Prostate gland (tissue), 2 donors: ENCODE results near the gene TIMM10B.

Experiments
- POLR2AphosphoS5 ChIP-seq: sonication (generic); formaldehyde crosslinking; IDR thresholded peaks from one replicate; pipeline ENCODE4 v1.6.1; 2017; ENCODE audit warnings: antibody characterized with exemption
- TF ChIP-seq, protein P1 (sequence below), 4 experiments: fragments of 200-600 bp in 2 of 4; fragments of 450-650 bp in 2 of 4; sonication (generic) in 2 of 4; IDR thresholded peaks; 1 replicate in 3 of 4; 2 replicates in 1 of 4; pipeline ENCODE4 v1.5.1; 2016 to 2019; ENCODE audit warnings: antibody characterized with exemption in 4 of 4, mild to moderate bottlenecking in 2 of 4, moderate library complexity in 2 of 4

DNA sequence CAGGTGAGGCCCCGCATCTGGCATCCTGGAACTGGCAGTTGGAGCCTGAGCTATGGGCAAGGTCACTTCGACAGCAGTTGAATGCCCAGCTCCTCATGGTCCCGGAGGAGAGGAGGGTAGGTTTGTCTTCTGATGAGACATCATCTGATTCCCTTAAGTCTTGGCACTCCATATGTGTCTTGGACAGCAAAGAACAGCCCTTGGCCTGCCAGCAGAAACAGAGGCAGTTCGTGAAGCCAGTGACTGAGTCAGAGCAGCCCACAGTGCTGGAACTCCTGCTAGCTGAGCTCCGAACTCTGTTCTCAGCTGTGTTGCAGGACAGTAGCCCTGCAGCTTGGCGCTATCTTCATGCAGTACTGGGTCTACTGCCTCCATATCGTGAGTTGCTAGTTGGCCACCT lies 16.8 kb downstream of the TIMM10B start:
- TF ChIP-seq, protein P1, sequence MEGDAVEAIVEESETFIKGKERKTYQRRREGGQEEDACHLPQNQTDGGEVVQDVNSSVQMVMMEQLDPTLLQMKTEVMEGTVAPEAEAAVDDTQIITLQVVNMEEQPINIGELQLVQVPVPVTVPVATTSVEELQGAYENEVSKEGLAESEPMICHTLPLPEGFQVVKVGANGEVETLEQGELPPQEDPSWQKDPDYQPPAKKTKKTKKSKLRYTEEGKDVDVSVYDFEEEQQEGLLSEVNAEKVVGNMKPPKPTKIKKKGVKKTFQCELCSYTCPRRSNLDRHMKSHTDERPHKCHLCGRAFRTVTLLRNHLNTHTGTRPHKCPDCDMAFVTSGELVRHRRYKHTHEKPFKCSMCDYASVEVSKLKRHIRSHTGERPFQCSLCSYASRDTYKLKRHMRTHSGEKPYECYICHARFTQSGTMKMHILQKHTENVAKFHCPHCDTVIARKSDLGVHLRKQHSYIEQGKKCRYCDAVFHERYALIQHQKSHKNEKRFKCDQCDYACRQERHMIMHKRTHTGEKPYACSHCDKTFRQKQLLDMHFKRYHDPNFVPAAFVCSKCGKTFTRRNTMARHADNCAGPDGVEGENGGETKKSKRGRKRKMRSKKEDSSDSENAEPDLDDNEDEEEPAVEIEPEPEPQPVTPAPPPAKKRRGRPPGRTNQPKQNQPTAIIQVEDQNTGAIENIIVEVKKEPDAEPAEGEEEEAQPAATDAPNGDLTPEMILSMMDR (IDR thresholded peaks at IDR 0.05) = no peak
- no peak for TF ChIP-seq POLR2AphosphoS5
